PC-9 (cell line): ENCODE measurements around the gene CCDC148. TPM values are rescaled to one million over a fixed set of nuclear protein-coding genes. Genes with fewer than 3 reads are reported as not detected.

ENCODE experiments used
- BruUV-seq: library from RNA; stranded (reverse); fragments of 400-500 nt; replicated peaks from 2 replicates; lab custom pipeline; 2021; lab: Mats Ljungman, UMichigan
- CTCF ChIA-PET: fragments of 300-600 bp; sonication (Branson Sonifier 250); formaldehyde crosslinking; loops from one replicate; lab custom pipeline; 2022; ENCODE audit warnings: antibody characterized with exemption; lab: Charles Lee
- POLR2A ChIA-PET: fragments of 300-600 bp; sonication (Branson Sonifier 250); formaldehyde crosslinking; loops from one replicate; lab custom pipeline; 2022; ENCODE audit warnings: antibody characterized with exemption; ENCODE audit not compliant: unreplicated experiment; lab: Charles Lee
- DNase-seq, 2 experiments: peaks; one replicate each; pipeline versions ENCODE4 v3.0.0 to v3.0.0-alpha.2; 2015 to 2022; ENCODE audit warnings: mixed read lengths in 1 of 2
- H2AFZ ChIP-seq: fragments of 200-600 bp; sonication (generic); 2 replicates; pipeline ENCODE4 v1.8.1; 2017; ENCODE audit warnings: antibody characterized with exemption
- H3F3A ChIP-seq: fragments of 200-600 bp; sonication (generic); 2 replicates; pipeline ENCODE4 v1.8.1; 2017; ENCODE audit warnings: antibody characterized with exemption, mild to moderate bottlenecking, low read depth; ENCODE audit not compliant: insufficient read depth
- H3K27ac ChIP-seq: fragments of 200-600 bp; sonication (generic); 2 replicates; pipeline ENCODE4 v1.6.1; 2016; ENCODE audit warnings: mixed run types
- H3K27me3 ChIP-seq: fragments of 200-600 bp; sonication (generic); 2 replicates; pipeline ENCODE4 v1.6.1; 2016; ENCODE audit warnings: low read depth, mixed run types; ENCODE audit not compliant: insufficient read depth
- H3K36me3 ChIP-seq: fragments of 200-600 bp; sonication (generic); 2 replicates; pipeline ENCODE4 v1.6.1; 2016; ENCODE audit warnings: low read depth, mixed run types
- H3K4me1 ChIP-seq: fragments of 200-600 bp; sonication (generic); replicated peaks from 2 replicates; pipeline ENCODE4 v1.6.1; 2016; ENCODE audit warnings: mixed run types; ENCODE audit not compliant: insufficient read depth
- H3K4me2 ChIP-seq: fragments of 200-600 bp; sonication (generic); 2 replicates; pipeline ENCODE4 v1.6.1; 2017; ENCODE audit warnings: mixed run types
- H3K4me3 ChIP-seq: fragments of 200-600 bp; sonication (generic); 2 replicates; pipeline ENCODE4 v1.6.1; 2016; ENCODE audit warnings: mixed run types
- H3K79me2 ChIP-seq: fragments of 200-600 bp; sonication (generic); 2 replicates; pipeline ENCODE4 v1.6.1; 2017; ENCODE audit warnings: low read depth, mixed run types
- H3K9me2 ChIP-seq: fragments of 200-600 bp; sonication (generic); 2 replicates; pipeline ENCODE4 v1.8.1; 2017; ENCODE audit warnings: mild to moderate bottlenecking; ENCODE audit not compliant: insufficient read depth
- H3K9me3 ChIP-seq: fragments of 200-600 bp; sonication (generic); 2 replicates; pipeline ENCODE4 v1.8.1; 2016; ENCODE audit warnings: low read depth; ENCODE audit not compliant: insufficient read depth
- H4K20me1 ChIP-seq: fragments of 200-600 bp; sonication (generic); 2 replicates; pipeline ENCODE4 v1.8.1; 2017; ENCODE audit not compliant: insufficient read depth
- EZH2 ChIP-seq: fragments of 200-600 bp; sonication (generic); IDR thresholded peaks from 2 replicates; pipeline ENCODE4 v1.8.0; 2017; ENCODE audit warnings: antibody characterized with exemption, low read depth
- intact Hi-C: fragments of 100-400 bp; cut with micrococcal nuclease; formaldehyde crosslinking; loops from one replicate; pipeline ENCODE4 v1.10.0; 2022; ENCODE audit not compliant: unreplicated experiment
- total RNA-seq: library from RNA; stranded (reverse); gene quantifications from 2 replicates; pipeline ENCODE4 v1.2.3, GENCODE V29; 2021
- TF ChIP-seq, protein P1 (sequence below): fragments of 200-600 bp; sonication (generic); conservative IDR thresholded peaks from 2 replicates; pipeline ENCODE4 v1.6.1; 2017; ENCODE audit warnings: mixed run types, antibody characterized with exemption, mild to moderate bottlenecking, moderate library complexity

CCDC148 gene
- total RNA-seq, 1 experiment from 2014 or later, result 1.8 TPM

DNA sequence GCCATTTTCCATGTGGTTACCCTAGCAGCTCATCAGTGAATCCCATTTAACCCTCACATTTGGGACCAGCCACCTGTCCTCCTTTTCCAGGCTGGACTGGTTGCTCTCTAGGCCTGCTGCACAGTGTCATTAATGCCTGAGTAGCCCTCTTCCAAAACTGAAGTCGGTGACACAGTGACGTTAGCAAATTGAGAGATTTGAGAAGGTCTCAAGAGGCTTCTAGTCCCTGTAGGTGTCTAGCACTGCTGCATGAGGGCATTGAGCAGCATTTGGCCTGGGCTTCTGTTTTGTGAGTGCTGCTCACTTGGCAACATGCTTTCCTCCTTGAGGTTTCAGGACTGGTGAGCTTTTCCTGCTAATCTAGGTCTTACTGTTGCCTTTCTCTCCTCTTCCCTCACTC lies 36.9 kb upstream of the CCDC148 start:
- H3K4me3 ChIP-seq, result no peak overlapping the region
- no peak overlapping the region for H3K27ac ChIP-seq
- H3K36me3 ChIP-seq, result no peaks in the 10 kb centered on the region
- BruUV-seq, result no TSS peak
- H3K9me3 ChIP-seq, result no peaks in the 10 kb centered on the region
- ChIA-PET POLR2A (no interaction called here), CTCF (no interaction called here)
- H3K27me3 ChIP-seq, result no peaks in the 10 kb centered on the region
- peaks cover 18% of the 10 kb centered on the region for H3K4me1 ChIP-seq
- intact Hi-C loops, result no loop called here
- no peaks in the 10 kb centered on the region; the same call in 1 of the 2 replicates for H3F3A ChIP-seq
- no peak for DNase-seq
- no peak for TF ChIP-seq EZH2
- no peak overlapping the region for H2AFZ ChIP-seq
- peaks cover 32% of the 10 kb centered on the region for H3K79me2 ChIP-seq
- no peak overlapping the region for H3K4me2 ChIP-seq
- no peaks in the 10 kb centered on the region for H4K20me1 ChIP-seq
- no peaks in the 10 kb centered on the region for H3K9me2 ChIP-seq

DNA sequence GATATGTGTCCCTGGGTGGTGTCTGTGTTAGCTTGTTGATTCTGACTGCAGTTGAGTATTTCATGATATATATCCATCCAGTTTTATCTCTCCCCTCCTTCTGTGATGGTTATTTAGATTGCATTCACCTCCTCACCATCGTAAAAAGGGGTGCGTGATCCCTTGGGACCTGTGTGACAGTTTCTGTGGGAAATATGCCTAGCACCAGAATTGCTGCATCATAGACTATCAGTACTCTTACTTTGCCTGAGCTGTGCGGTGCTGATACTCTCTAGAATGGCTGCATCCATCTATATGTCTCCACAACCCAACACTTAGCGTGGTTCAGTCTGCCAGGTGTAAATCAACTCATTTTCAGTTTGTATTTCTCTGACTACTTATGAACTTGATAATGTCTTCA lies 34.5 kb upstream of the CCDC148 start:
- DNase-seq, result no peak
- no TSS peak for BruUV-seq
- POLR2A ChIA-PET, result no interaction called here
- CTCF ChIA-PET, result no interaction called here
- no peak for TF ChIP-seq EZH2
- TF ChIP-seq, protein P1, sequence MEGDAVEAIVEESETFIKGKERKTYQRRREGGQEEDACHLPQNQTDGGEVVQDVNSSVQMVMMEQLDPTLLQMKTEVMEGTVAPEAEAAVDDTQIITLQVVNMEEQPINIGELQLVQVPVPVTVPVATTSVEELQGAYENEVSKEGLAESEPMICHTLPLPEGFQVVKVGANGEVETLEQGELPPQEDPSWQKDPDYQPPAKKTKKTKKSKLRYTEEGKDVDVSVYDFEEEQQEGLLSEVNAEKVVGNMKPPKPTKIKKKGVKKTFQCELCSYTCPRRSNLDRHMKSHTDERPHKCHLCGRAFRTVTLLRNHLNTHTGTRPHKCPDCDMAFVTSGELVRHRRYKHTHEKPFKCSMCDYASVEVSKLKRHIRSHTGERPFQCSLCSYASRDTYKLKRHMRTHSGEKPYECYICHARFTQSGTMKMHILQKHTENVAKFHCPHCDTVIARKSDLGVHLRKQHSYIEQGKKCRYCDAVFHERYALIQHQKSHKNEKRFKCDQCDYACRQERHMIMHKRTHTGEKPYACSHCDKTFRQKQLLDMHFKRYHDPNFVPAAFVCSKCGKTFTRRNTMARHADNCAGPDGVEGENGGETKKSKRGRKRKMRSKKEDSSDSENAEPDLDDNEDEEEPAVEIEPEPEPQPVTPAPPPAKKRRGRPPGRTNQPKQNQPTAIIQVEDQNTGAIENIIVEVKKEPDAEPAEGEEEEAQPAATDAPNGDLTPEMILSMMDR, result no peak
- H3K27me3 ChIP-seq, result no peaks in the 10 kb centered on the region
- H2AFZ ChIP-seq, result no peak overlapping the region
- no peaks in the 10 kb centered on the region for H3F3A ChIP-seq
- no peaks in the 10 kb centered on the region for H3K36me3 ChIP-seq
- no peaks in the 10 kb centered on the region for H3K9me3 ChIP-seq
- no peak overlapping the region for H3K4me3 ChIP-seq
- no peak overlapping the region for H3K4me2 ChIP-seq
- intact Hi-C loops, result no loop called here
- H3K27ac ChIP-seq, result no peak overlapping the region
- H4K20me1 ChIP-seq, result no peaks in the 10 kb centered on the region
- 0 out of 2 replicates have a peak, but pooled peaks cover under 1% of the 10 kb centered on the region for H3K4me1 ChIP-seq
- H3K79me2 ChIP-seq, result peaks cover 39% of the 10 kb centered on the region
- no peaks in the 10 kb centered on the region for H3K9me2 ChIP-seq

DNA sequence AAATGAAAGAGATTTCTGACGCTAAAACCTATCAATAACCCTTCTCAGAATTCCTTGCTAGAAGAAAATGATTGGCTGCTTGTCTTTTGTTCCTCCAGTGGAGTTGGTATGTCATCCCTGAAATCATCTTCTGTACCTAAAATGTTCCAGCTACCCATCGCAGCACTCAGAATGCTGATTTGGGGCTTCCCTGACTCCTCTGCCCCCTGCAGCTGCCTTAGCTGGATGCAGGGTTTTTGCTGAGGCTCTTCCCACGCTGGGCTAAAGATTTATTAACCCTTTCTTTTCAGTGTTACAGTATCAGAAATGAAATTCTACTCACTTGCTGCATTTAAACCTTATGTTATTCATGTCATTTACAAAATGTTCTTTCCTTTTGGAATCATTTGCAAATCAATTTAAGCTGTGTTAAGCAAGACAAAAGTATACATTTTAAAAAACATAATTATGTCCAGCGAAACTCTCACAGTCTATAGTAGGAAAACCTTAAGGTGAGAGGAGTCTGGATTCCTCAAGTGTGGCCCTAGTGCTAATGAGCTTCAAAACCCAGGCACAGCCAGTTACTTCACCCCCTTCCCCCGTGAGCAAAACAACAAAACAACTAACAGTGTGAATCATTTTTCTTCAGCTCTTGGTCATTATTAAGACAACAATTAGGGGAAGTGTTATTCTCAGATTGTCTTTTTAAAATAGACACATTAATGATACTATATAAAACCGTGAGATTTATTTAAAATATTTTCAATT lies 33.0 kb upstream of the CCDC148 start:
- no TSS peak for BruUV-seq
- no peaks in the 10 kb centered on the region for H4K20me1 ChIP-seq
- TF ChIP-seq, protein P1, result no peak
- no peak for TF ChIP-seq EZH2
- H3K9me2 ChIP-seq, result no peaks in the 10 kb centered on the region
- CTCF ChIA-PET, result no interaction called here
- no peaks in the 10 kb centered on the region for H3K9me3 ChIP-seq
- no peaks in the 10 kb centered on the region for H3F3A ChIP-seq
- no peaks in the 10 kb centered on the region for H3K4me1 ChIP-seq
- H3K4me2 ChIP-seq, result no peak overlapping the region
- H3K79me2 ChIP-seq, result peaks cover 50% of the 10 kb centered on the region
- no peak overlapping the region for H2AFZ ChIP-seq
- H3K27ac ChIP-seq, result no peak overlapping the region
- no peaks in the 10 kb centered on the region for H3K36me3 ChIP-seq
- no peak overlapping the region for H3K4me3 ChIP-seq
- H3K27me3 ChIP-seq, result no peaks in the 10 kb centered on the region
- intact Hi-C loops, result no loop called here
- POLR2A ChIA-PET, result interaction anchor here (0.8 kb wide), 1 partner anchor 784 kb away, joined by 3 read pairs; no protein-coding TSS in a partner anchor
- DNase-seq, result no peak
